GM12892 (cell line): ENCODE data around the gene FXYD3.

Experiments
- POLR2A ChIP-seq: IDR thresholded peaks from 2 replicates; pipeline ENCODE4 v1.6.1; 2011; ENCODE audit warnings: low read depth, low read length, control low read depth
- POLR2AphosphoS5 ChIP-seq: IDR thresholded peaks from 2 replicates; pipeline ENCODE4 v1.6.1; 2011; ENCODE audit warnings: low read depth, low read length, control low read depth
- TAF1 ChIP-seq: IDR thresholded peaks from 2 replicates; pipeline ENCODE4 v1.6.1; 2011; ENCODE audit warnings: low read depth, mild to moderate bottlenecking, control low read depth, low read length, borderline replicate concordance

GRCh38 chr19:35074426-35075201, 41.0 kb upstream of the FXYD3 start:
- TF ChIP-seq POLR2A (no peak), POLR2AphosphoS5 (no peak), TAF1 (no peak)
